Right lobe of liver (tissue), 6 donors: Measurements from ENCODE around the gene TSPAN4. TPM values are rescaled to one million over a fixed set of nuclear protein-coding genes. Genes with fewer than 3 reads are reported as not detected.
A peak's percentile ranks its signal among the peaks of the same experiment; 100 is the strongest.

Experiments
- ATAC-seq, 4 donors: fragments of 200-7000 bp; cut with Tn5 transposase; one replicate each; pipeline ENCODE4 v1.9.1; 2020; ENCODE audit warnings: mild to moderate bottlenecking in 4 of 4, moderate library complexity in 4 of 4
- DNase-seq, 3 donors: peaks; one replicate each; pipeline ENCODE4 v3.0.0-alpha.2; 2020
- H3K27ac ChIP-seq, 3 donors: fragments of 200-600 bp; one replicate each; pipeline ENCODE4 v1.8.0; 2022
- H3K27me3 ChIP-seq, 2 donors: fragments of 200-600 bp; one replicate each; pipeline ENCODE4 v1.8.0; 2022
- H3K36me3 ChIP-seq, 4 donors: fragments of 200-600 bp; sonication (generic) in 1 of 4; one replicate each; pipeline versions ENCODE4 v1.5.1 to v1.8.0; 2017 to 2022; ENCODE audit warnings: control low read depth in 1 of 4
- H3K4me1 ChIP-seq, 4 donors: fragments of 200-600 bp; sonication (generic) in 1 of 4; one replicate each; pipeline versions ENCODE4 v1.5.1 to v1.8.0; 2017 to 2022; ENCODE audit warnings: control low read depth in 1 of 4
- H3K4me3 ChIP-seq, 3 donors: fragments of 200-600 bp; one replicate each; pipeline ENCODE4 v1.8.0; 2022
- H3K9me3 ChIP-seq, 4 donors: fragments of 200-600 bp; sonication (generic) in 1 of 4; one replicate each; pipeline versions ENCODE4 v1.5.1 to v1.8.0; 2017 to 2022; ENCODE audit warnings: control low read depth in 1 of 4
- CTCF ChIP-seq, 4 donors: fragments of 200-600 bp in 3 of 4; fragments of 450-650 bp in 1 of 4; IDR thresholded peaks; one replicate each; pipeline versions ENCODE4 v1.5.1 to v1.8.0; 2016 to 2022; ENCODE audit warnings: antibody characterized with exemption in 4 of 4, mild to moderate bottlenecking in 2 of 4
- POLR2A ChIP-seq: fragments of 450-650 bp; IDR thresholded peaks from one replicate; pipeline ENCODE4 v1.6.1; 2017; ENCODE audit warnings: antibody characterized with exemption, mild to moderate bottlenecking
- whole genome bisulfite sequencing: methylation state at CpG from one replicate; pipeline ENCODE4 v1.1.6; 2018; ENCODE audit warnings: low coverage, low lambda C conversion rate; ENCODE audit not compliant: insufficient coverage; ENCODE audit errors: missing lambda C conversion rate; 5-methylcytosine and 5-hydroxymethylcytosine counted together
- intact Hi-C, 2 donors: fragments of 100-400 bp; cut with DNase I; formaldehyde crosslinking; loops; one replicate each; pipeline versions ENCODE4 v1.11.2 to v1.14.1; 2022
- total RNA-seq, 6 experiments: library from RNA; depleted of rRNA in 2 of 6; stranded (reverse); fragments of >200 nt in 2 of 6; fragmentation: NEBNext Ultra II Directional in 3 of 6; extraction: Animal tissue kit (Norgen Biotek cat#: 25700) in 3 of 6; gene quantifications; one replicate each; pipeline versions ENCODE4 v1.1.0 to v1.2.4, GENCODE V29; 2016 to 2023
- donor health status: DM: no; HTN: yes; CAD: no.
- donor health status: DM: no; HTN: no; CAD: no.
- donor health status: DM: no; HTN: no; CAD: no.
- donor health status: DM: no; HTN: yes; CAD: no.
- donor health status: DM: no; HTN: yes; CAD: no.

TSPAN4 gene
- total RNA-seq, 6 experiments from 2014 or later, result 14.9 to 80.6 (median 30.5) TPM

DNA sequence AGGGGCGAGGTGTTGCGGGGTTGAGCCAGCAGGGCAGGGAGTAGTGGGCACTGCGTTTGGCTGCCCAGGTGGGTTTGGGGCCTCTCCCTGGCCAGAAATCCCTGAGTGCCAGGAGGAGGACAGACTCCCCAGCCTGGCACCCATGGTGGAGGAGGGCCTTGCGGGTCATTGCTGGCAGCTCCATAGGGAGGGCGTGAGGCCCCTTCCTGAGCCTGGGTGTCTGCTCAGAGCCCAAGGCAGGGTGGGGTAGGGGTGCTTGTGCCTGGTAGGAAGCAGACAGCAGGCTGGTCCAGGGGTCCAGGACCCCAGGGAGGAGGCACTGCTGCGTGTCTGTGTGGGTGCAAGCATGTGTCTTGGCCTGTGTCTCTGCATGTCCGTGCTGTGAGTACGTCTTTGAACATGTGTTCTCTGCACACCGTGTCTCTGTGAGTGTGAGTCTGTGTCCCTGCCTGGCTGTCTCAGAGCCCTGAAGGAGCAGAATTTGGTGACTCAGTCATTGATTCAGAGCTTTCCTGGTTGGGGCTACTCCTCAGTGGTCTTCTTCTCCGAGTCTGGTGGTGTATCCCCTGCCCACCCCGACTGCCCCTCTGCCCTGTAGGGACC lies 3.9 kb downstream of the TSPAN4 start:
- ATAC-seq (no peak), DNase-seq (no peak)
- Histone ChIP-seq H3K27me3 (peaks cover 0 to 5% of the 10 kb centered on the region in 2 donors), H3K27ac (no peak overlapping the region), H3K4me1 (peaks cover 0 to 27% (median 0%) of the 10 kb centered on the region in 4 donors), H3K9me3 (no peaks in the 10 kb centered on the region), H3K4me3 (no peak overlapping the region), H3K36me3 (no peaks in the 10 kb centered on the region)
- no CpG with 5 or more reads among the region's 11 CpGs for WGBS
- intact Hi-C loops, result loop anchor here in 1 of 2 donors (5.0 kb wide), 1 partner anchor 206 kb away; no protein-coding TSS in a partner anchor
- TF ChIP-seq CTCF (IDR thresholded peaks at IDR 0.05), result no peak
- TF ChIP-seq POLR2A, result no peak

GRCh38 chr11:847876-848275 lies 5.2 kb downstream of the TSPAN4 start:
- H3K27me3 ChIP-seq, result peaks cover 0 to 5% of the 10 kb centered on the region in 2 donors

DNA sequence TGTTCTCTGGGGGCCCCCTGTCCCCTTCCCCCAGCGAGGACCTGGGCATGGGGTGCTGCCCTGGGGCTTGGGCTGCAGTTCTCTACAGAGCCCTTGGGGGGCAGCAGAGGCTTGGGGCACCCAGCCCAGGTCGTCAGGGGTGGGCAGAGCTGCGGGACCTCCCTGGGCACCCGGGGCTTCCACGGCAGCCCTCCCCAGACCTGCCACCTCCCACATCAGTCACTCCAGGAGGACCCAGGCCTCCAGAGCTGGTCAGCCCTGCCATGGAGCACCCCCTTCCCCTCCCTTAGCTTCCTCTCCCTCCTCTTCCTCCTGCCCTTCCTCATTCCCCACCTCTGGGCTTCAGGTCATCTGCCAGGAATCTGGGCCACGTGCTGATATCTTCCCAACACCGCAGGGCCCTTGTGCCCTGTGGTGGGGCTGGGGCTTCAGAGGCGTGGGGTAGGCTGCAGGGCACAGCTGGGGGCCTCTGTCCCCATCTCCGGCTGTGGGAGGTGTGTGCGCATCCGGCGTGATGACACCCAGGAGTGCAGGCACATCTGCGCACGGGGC lies 5.8 kb downstream of the TSPAN4 start:
- WGBS, result 31% methylated on average over 3 of the region's 14 CpGs
- ATAC-seq (peak; percentile 5 to 52 (median 20)), DNase-seq (no peak)
- intact Hi-C loops, result loop anchor here in 1 of 2 donors (5.0 kb wide), 1 partner anchor 204 kb away; no protein-coding TSS in a partner anchor
- no peak overlapping the region for H3K4me3 ChIP-seq
- no peaks in the 10 kb centered on the region for H3K9me3 ChIP-seq
- TF ChIP-seq CTCF (IDR thresholded peaks at IDR 0.05), result peak; percentile 74 to 90 (median 86)
- no peak for TF ChIP-seq POLR2A
- H3K27ac ChIP-seq, result no peak overlapping the region
- peaks cover 0 to 5% of the 10 kb centered on the region in 2 donors for H3K27me3 ChIP-seq
- H3K4me1 ChIP-seq, result peaks cover 0 to 21% (median 0%) of the 10 kb centered on the region in 4 donors
- H3K36me3 ChIP-seq, result no peaks in the 10 kb centered on the region

More at GRCh38 chr11:847876-848275, 5.2 kb downstream of the TSPAN4 start:
- Histone ChIP-seq H3K9me3 (no peaks in the 10 kb centered on the region), H3K27ac (no peak overlapping the region), H3K4me3 (no peak overlapping the region), H3K4me1 (peaks cover 0 to 26% (median 0%) of the 10 kb centered on the region in 4 donors), H3K36me3 (no peaks in the 10 kb centered on the region)
- no peak for TF ChIP-seq CTCF (IDR thresholded peaks at IDR 0.05)
- no peak for TF ChIP-seq POLR2A
- intact Hi-C loops, result loop anchor here in 1 of 2 donors (5.0 kb wide), 1 partner anchor 204 kb away; no protein-coding TSS in a partner anchor
- no CpG with 5 or more reads among the region's 18 CpGs for WGBS
- DNase-seq (no peak), ATAC-seq (no peak)

DNA sequence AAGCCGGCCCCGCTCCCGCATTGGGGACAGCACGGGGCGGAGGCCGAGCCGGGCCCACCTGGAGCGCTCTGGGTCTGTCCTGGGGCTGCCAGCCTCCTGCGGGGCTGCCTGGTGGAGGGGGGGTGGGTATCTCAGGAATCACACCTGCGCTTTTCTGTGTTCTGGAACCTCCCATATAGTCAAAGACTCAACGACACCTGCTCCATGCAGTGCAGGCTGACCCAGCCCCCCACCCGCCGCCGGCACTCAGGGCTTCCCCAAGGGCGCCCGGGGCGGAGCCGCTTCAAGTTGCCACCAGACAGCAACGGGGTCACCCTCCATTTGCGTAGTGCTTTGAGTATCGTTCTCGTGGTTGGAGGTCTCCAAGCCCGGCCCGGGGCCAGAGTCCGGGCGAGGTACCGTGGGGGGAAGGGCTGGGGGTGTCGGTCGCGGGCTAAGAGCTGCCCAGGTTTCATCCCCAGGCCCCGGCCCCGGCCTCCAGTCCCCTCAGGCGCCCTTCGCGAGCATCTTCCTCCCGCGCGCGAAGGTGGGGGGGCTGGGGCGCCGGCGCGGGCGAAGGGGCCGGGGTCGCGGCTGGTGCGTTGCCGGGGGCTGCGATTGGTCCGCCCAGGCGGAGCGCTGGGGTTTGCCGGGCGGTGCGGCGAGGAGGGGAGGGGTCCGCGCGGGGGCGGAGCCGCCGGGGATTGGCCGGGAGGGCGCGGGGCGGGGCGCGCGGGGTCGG lies 6.6 kb downstream of the TSPAN4 start:
- no peak overlapping the region for H3K27ac ChIP-seq

More for the DNA sequence above, 6.6 kb downstream of the TSPAN4 start:
- Histone ChIP-seq H3K9me3 (no peaks in the 10 kb centered on the region), H3K36me3 (no peaks in the 10 kb centered on the region), H3K4me1 (peaks cover 0 to 13% (median 0%) of the 10 kb centered on the region in 4 donors), H3K4me3 (peak overlapping the region in 1 of 3 donors; percentile 19), H3K27me3 (peaks cover 0 to 5% of the 10 kb centered on the region in 2 donors)
- WGBS, result 15% methylated on average over 4 of the region's 71 CpGs
- ATAC-seq, result no peak
- DNase-seq, result no peak
- no peak for TF ChIP-seq POLR2A
- no peak for TF ChIP-seq CTCF (IDR thresholded peaks at IDR 0.05)
- intact Hi-C loops, result loop anchor here in 1 of 2 donors (5.0 kb wide), 1 partner anchor 203 kb away; no protein-coding TSS in a partner anchor
